Right ventricle myocardium superior (tissue), 1 donor: Measurements from ENCODE around the gene TRPV5. TPM values are rescaled to one million over a fixed set of nuclear protein-coding genes. Genes with fewer than 3 reads are reported as not detected.

ENCODE experiments used
- ATAC-seq: fragments of 200-7000 bp; cut with Tn5 transposase; one replicate; pipeline ENCODE4 v1.9.1; 2020; ENCODE audit warnings: mild to moderate bottlenecking; ENCODE audit not compliant: poor library complexity
- DNase-seq: peaks from one replicate; pipeline ENCODE4 v3.0.0-alpha.2; 2020
- intact Hi-C: fragments of 100-400 bp; cut with DNase I; formaldehyde crosslinking; loops from one replicate; pipeline ENCODE4 v1.11.2; 2022
- total RNA-seq: library from RNA; stranded (reverse); fragmentation: NEBNext Ultra II Directional; extraction: Animal tissue kit (Norgen Biotek cat#: 25700); gene quantifications from one replicate; pipeline ENCODE4 v1.2.1, GENCODE V29; 2021
- donor health status: DM: no; HTN: yes; CAD: no; lungs with severe emphysema.

Gene TRPV5
- total RNA-seq, 1 donor from 2014 or later, result not detected

DNA sequence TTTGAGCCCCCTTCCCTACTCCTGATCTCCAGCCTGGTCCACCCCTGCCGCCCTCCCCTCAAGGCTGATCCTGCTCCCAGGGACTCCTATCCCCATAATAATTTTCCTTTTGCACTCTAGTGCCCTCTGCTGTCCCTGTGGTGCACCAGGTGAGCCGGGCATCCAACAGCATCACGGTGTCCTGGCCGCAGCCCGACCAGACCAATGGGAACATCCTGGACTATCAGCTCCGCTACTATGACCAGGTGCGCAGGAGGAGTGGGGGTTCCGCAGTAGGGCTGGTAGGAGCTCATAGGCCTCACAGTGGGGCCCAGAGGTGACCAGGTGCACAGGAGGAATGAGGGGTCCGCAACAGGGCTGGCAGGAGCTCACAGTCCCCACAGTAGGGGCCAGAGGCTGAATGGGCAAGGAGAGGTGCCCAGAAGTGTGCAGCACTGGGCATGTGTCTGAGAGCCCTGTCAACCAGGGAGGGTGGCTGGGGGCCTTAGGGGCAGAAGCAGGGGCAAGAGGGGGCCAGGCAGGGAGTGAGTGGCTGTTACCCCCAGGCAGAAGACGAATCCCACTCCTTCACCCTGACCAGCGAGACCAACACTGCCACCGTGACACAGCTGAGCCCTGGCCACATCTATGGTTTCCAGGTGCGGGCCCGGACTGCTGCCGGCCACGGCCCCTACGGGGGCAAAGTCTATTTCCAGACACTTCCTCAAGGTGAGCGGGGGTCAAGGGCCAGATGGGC is 67.0 kb downstream of the TRPV5 start:
- DNase-seq, result no peak
- ATAC-seq, result peak; percentile 76
- intact Hi-C loops, result no loop called here

DNA sequence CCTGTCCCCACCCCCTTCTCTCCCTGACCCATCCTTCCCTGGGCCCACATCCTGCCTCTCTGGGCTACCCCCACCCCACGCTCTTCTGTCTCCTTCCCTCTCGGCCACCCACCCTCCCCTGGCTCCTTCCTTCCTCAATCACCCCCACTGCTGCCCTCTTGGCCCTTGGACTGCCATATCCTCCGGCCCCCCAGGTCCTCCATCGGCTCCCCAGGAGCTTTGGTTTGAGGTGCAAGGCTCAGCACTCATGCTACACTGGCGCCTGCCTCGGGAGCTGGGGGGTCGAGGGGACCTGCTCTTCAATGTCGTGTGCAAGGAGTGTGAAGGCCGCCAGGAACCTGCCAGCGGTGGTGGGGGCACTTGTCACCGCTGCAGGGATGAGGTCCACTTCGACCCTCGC is 67.8 kb downstream of the TRPV5 start:
- ATAC-seq (no peak), DNase-seq (no peak)
- intact Hi-C loops, result no loop called here

DNA sequence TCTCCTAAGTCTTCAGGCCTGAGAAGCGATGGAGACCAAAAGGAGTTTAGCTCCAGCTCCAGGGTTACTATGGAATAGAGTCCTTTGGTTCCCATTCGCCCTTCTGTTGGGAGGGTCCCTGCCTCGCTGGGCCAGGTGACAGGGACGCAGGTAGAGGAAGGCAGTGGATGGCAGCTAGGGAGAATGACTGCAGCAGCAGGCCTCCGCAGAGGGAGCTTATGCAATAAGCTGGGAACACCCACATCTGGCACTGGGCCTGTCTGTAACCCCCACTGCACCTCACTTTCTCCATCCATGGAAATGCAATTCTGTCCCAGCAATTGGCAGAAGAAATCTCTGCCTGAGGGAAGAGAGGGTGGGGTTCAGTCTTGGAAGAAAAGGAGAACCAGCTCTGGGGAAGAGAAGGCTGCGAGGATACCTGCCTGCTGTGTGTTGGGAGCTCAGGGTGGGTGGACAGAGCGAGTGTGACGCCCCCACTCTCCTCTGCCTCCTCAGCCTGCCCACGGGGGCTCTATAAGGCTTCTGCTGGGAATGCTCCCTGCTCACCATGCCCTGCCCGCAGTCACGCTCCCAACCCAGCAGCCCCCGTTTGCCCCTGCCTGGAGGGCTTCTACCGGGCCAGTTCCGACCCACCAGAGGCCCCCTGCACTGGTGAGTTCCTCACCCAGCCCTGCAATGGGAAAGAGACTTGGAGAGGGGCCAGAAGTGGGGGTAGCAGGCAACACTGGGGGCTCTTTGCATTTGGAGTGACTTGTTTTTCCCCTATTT is 68.4 kb downstream of the TRPV5 start:
- intact Hi-C loops, result no loop called here
- ATAC-seq (no peak), DNase-seq (no peak)

DNA sequence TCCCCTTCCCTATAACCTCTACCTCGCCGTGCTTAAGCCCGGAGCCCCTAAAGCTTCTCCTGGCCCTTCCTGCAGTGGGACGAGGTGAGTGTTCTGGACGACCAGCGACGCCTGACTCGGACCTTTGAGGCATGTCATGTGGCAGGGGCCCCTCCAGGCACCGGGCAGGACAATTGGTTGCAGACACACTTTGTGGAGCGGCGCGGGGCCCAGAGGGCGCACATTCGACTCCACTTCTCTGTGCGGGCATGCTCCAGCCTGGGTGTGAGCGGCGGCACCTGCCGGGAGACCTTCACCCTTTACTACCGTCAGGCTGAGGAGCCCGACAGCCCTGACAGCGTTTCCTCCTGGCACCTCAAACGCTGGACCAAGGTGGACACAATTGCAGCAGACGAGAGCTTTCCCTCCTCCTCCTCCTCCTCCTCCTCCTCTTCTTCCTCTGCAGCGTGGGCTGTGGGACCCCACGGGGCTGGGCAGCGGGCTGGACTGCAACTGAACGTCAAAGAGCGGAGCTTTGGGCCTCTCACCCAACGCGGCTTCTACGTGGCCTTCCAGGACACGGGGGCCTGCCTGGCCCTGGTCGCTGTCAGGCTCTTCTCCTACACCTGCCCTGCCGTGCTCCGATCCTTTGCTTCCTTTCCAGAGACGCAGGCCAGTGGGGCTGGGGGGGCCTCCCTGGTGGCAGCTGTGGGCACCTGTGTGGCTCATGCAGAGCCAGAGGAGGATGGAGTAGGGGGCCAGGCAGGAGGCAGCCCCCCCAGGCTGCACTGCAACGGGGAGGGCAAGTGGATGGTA is 69.5 kb downstream of the TRPV5 start:
- DNase-seq, result no peak
- intact Hi-C loops, result no loop called here
- ATAC-seq, result no peak

DNA sequence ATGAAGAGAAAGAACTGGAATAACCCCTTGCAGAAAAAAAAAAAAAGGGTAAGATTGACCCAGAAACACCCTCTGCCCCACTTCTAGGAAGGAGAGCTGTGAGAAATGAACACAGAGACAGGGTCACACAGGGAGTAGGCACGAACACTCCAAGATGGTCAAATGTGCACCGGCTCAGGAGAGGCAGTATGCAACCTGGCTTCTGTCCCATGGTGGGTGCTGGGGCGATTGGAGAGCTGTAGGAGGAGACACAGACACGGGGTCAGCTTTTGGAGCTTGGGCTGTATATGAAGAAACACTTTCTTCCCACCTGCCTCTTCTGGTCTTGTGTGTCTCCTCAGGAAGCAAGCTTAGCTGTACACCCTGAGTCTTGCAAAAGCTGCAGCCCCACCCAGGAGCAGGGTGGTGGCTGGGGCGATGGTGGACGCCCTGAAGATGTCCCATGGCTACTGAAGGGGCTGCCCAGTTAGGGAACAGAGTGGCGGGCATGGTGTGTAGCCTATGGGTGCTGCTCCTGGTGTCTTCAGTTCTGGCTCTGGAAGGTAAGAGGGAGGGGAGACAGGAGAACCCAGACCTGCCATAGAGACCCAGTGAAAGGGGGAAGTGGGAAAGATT is 70.7 kb downstream of the TRPV5 start:
- DNase-seq (no peak), ATAC-seq (no peak)
- intact Hi-C loops, result no loop called here

DNA sequence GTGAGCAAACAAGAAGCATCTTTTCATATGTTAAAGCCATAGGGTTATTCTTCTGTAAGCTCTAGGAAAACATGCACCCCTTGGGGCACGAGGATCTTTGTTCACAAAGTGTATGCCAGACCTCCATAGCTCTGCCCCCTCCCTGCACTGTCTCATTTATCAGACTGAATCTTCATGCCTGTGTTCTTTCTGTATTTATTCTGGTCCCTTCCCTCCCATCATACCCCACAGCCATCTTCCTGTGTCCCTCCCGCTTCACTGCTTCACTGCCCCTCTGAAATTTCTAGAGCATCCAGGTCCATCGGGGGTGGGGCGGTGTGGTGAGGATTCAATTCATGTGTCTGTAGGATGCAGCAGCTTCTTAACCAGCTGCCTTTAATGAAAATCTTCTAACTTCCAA is 71.2 kb downstream of the TRPV5 start:
- no peak for ATAC-seq
- DNase-seq, result no peak
- intact Hi-C loops, result no loop called here

DNA sequence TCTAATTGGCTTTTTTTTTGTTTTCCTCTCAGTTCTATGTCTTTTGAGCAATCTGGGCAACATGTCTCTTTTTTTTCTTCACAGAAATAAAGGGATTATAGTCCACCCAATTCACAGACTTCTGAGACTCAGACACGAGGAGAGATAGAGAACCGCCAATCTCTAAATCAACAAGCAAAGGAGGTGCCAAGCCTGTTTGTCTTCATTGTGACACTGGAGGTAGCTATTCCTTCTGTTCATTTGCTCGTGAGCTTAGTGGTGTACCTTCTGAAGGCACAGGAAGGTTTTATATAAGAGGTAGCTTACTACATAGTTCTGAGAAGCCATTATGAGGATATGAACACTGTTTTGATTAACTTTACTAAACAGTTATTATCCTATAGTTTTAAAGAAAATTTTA is 72.6 kb downstream of the TRPV5 start:
- no peak for DNase-seq
- no peak for ATAC-seq
- intact Hi-C loops, result no loop called here

DNA sequence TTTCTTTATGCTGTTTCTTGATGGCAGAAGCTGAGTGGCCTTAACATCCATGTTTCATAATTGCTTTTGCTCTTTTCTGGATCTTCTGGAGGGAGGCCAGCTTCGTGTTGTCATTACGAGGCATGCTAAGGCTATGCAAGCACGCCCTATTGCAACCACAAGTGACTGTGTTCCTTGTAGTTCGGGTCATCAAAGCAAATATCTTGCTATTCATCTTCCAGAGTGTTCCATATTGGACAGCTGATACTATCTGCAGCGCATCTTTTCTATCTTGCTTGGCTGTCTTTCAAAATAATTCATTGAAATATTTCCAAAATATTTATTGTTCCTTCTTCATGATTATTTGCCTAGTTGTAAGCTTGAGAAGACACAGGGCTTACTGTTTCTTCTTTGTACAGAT is 73.7 kb downstream of the TRPV5 start:
- intact Hi-C loops, result loop anchor here (10.0 kb wide), 2 partner anchors 145 to 355 kb away; no protein-coding TSS in a partner anchor
- ATAC-seq (no peak), DNase-seq (no peak)

DNA sequence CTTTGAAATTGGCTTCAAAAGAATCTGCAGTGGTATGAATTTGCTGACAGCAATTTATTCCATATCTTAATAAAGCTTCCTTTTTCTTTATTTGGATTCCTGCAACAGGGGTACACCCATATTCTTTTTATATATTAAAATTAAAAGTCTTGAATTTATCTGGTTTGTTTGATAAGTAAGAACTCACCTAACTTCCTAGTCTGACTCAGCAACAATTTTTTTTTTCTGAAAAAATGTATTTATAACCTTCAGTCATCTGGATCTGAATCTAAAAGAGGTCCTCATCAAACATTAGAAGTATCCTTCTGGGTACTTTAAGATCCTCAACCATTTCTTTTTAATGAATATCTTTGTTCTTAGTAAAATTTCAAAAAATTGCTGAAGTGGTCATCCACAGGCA is 74.1 kb downstream of the TRPV5 start:
- ATAC-seq (no peak), DNase-seq (no peak)
- intact Hi-C loops, result loop anchor here (10.0 kb wide), 2 partner anchors 145 to 355 kb away; no protein-coding TSS in a partner anchor

Other genes starting within 250 kb of the TRPV5 start
- gene PRSS1, start 184.3 kb downstream of the TRPV5 start, total RNA-seq, result not detected
- not detected for gene PRSS2, start 162.8 kb downstream of the TRPV5 start, total RNA-seq
- 2.6 TPM for gene EPHB6, start 78.7 kb downstream of the TRPV5 start, total RNA-seq
- not detected for gene TRPV6, start 48.0 kb downstream of the TRPV5 start, total RNA-seq
- gene LLCFC1, start 5.7 kb upstream of the TRPV5 start, total RNA-seq, result not detected
- gene KEL, start 28.6 kb upstream of the TRPV5 start, total RNA-seq, result 0.43 TPM
- 0.22 TPM for gene OR9A2, start 93.4 kb upstream of the TRPV5 start, total RNA-seq
- gene OR6V1, start 118.6 kb upstream of the TRPV5 start, total RNA-seq, result not detected
- not detected for gene PIP, start 198.3 kb upstream of the TRPV5 start, total RNA-seq
- not detected for gene TAS2R39, start 249.7 kb upstream of the TRPV5 start, total RNA-seq